ENCODE results near the gene GALNT2. TPM values are rescaled to one million over a fixed set of nuclear protein-coding genes. Genes with fewer than 3 reads are reported as not detected.

Gene GALNT2
- total and polyA plus RNA-seq, 10 of the 15 experiments (the other 5 are each of a cell fraction or from before 2014, with no cell fraction given): 0.52 to 27.7 (median 16.3) TPM

DNA sequence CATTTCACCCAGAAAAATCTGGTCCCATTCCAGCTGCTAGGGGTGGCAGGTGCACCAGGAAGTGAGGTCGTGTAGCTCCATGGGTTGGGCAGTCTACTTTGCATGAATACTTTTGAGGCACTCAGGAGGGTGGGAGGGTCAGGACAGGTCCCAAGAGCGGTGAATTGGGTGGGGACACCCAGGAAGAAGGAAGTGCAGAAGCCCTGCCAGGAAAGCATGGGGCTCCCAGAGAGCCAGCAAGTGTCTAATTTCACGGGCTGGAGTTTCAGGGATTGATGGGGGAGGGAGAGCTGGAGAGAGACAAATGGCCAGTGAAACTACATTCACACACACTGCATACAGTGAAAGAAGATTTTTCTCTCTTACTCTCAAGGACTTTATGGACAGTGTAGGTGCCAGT lies 137.8 kb downstream of the GALNT2 start:
- no peaks in the 10 kb centered on the region for H4K20me1 ChIP-seq (ENCODE audit: control insufficient read depth, insufficient read depth)
- ChIA-PET RAD21 (ENCODE audit: unreplicated experiment) (no interaction called here), CTCF (interaction anchor here (0.6 to 2.1 kb wide), 3 partner anchors 28 to 99 kb away, joined by 3 to 4 read pairs (median 4); no protein-coding TSS in a partner anchor), SMC1A (ENCODE audit: uncharacterized antibody, unreplicated experiment) (interaction anchor here (1.0 to 1.6 kb wide), 5 partner anchors 11 to 95 kb away, joined by 3 to 4 read pairs (median 4); no protein-coding TSS in a partner anchor), POLR2A (no interaction called here)
- WGBS (ENCODE audit: insufficient coverage, insufficient replicate concordance, low lambda C conversion rate, missing lambda C conversion rate): 22% methylated on average over 3 of the region's 3 CpGs
- no peak overlapping the region for H3K27ac ChIP-seq (ENCODE audit: control insufficient read depth, insufficient read depth)
- H2AFZ ChIP-seq (ENCODE audit: control insufficient read depth, low read depth, low read length): no peak overlapping the region
- H3K36me3 ChIP-seq (ENCODE audit: control insufficient read depth in 2 of 2, insufficient read depth in 2 of 2, low read length in 1 of 2): peaks cover 3 to 7% of the 10 kb centered on the region in 2 experiments; a peak in 3 of 4 replicates
- FAIRE-seq: no peak
- no peak overlapping the region for H3K9ac ChIP-seq (ENCODE audit: control insufficient read depth, insufficient read depth, low read length)
- H3K4me2 ChIP-seq (ENCODE audit: control insufficient read depth, insufficient read depth): no peak overlapping the region
- peaks cover 19% of the 10 kb centered on the region for H3K4me1 ChIP-seq (ENCODE audit: control insufficient read depth, insufficient read depth, low read length)
- H3K27me3 ChIP-seq (replicated peaks in 1 of 2; ENCODE audit: control insufficient read depth in 2 of 2, insufficient read depth in 2 of 2, low read length in 1 of 2): no peaks in the 10 kb centered on the region
- intact Hi-C loops (cut with micrococcal nuclease; ENCODE audit: unreplicated experiment) (no loop called here), in situ Hi-C loops (cut with MboI) (no loop called here)
- no peaks in the 10 kb centered on the region for H3K9me3 ChIP-seq (replicated peaks; ENCODE audit: control insufficient read depth, insufficient read depth, low read length)
- H3K79me2 ChIP-seq (ENCODE audit: control insufficient read depth, insufficient read depth, low read length): no peaks in the 10 kb centered on the region; the same call in 1 of the 2 replicates
- DNase-seq (ENCODE audit: low read depth, low spot score): no peak
- TF ChIP-seq RB1 (IDR thresholded peaks at IDR 0.05; ENCODE audit: borderline replicate concordance) (no peak), ESRRA (IDR thresholded peaks at IDR 0.05; ENCODE audit: low read length) (no peak), ATF2 (IDR thresholded peaks at IDR 0.05; ENCODE audit: low read length) (no peak), TCF7 (IDR thresholded peaks at IDR 0.05; ENCODE audit: borderline replicate concordance) (no peak), E2F4 (IDR thresholded peaks at IDR 0.05; ENCODE audit: low read depth, low read length) (no peak), CEBPB (IDR thresholded peaks at IDR 0.05; ENCODE audit: borderline replicate concordance in 1 of 2, low read depth in 2 of 2, low read length in 2 of 2) (no peak), ZSCAN29 (IDR thresholded peaks at IDR 0.05) (no peak), BRCA1 (IDR thresholded peaks at IDR 0.05; ENCODE audit: low read depth, low read length) (no peak), MEF2B (IDR thresholded peaks at IDR 0.05; ENCODE audit: partially characterized antibody, poor library complexity, severe bottlenecking) (no peak)
- TF ChIP-seq, protein P1, sequence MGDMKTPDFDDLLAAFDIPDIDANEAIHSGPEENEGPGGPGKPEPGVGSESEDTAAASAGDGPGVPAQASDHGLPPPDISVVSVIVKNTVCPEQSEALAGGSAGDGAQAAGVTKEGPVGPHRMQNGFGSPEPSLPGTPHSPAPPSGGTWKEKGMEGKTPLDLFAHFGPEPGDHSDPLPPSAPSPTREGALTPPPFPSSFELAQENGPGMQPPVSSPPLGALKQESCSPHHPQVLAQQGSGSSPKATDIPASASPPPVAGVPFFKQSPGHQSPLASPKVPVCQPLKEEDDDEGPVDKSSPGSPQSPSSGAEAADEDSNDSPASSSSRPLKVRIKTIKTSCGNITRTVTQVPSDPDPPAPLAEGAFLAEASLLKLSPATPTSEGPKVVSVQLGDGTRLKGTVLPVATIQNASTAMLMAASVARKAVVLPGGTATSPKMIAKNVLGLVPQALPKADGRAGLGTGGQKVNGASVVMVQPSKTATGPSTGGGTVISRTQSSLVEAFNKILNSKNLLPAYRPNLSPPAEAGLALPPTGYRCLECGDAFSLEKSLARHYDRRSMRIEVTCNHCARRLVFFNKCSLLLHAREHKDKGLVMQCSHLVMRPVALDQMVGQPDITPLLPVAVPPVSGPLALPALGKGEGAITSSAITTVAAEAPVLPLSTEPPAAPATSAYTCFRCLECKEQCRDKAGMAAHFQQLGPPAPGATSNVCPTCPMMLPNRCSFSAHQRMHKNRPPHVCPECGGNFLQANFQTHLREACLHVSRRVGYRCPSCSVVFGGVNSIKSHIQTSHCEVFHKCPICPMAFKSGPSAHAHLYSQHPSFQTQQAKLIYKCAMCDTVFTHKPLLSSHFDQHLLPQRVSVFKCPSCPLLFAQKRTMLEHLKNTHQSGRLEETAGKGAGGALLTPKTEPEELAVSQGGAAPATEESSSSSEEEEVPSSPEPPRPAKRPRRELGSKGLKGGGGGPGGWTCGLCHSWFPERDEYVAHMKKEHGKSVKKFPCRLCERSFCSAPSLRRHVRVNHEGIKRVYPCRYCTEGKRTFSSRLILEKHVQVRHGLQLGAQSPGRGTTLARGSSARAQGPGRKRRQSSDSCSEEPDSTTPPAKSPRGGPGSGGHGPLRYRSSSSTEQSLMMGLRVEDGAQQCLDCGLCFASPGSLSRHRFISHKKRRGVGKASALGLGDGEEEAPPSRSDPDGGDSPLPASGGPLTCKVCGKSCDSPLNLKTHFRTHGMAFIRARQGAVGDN (IDR thresholded peaks at IDR 0.05): no peak
- H3K4me3 ChIP-seq: no peak overlapping the region
- BruUV-seq (replicated peaks): no TSS peak
- no peak for ATAC-seq
